ENCODE measurements around the gene PRKAR1B.

PRKAR1B gene

DNA sequence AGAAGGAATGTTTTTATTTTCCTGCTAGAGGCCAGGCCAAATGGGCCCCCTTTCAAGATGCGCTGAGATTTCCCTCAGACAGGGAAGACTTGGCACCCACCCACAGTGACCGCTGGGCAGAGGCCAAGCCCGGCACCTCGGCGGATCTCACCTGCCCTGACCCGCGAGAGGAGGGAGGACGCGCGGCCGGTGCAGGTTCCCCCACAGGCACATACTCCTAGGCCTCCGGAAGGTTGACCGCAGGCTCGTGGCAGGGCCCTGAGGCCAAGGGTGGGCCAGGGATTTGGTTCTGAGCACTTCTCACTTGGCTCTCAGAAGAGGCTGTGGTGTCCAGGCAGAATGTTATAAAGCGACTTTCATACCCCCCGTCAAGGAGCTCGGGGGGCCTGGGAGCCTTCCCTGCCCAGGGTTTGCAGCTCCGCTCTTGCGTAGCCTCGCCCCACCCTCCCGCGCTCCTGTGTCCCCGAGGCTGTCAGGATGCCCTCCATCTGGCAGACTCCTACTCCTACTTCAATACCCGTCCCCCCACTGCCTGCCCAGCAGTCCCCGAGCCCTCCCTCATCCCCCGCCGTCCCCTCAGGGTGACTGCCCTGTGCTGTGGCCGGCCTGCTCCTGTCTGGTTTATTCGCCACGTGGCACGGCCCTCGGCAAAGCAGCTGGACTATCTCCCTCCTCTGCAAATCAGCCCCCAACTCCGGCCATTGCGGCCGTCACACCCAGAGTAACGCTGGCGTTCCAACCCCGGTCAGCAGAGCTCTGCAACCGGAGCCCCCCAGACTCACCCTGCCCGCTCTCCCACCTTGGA, 156.9 kb downstream of the PRKAR1B start:
- no peak for TF ChIP-seq POLR2A (IDR thresholded peaks at IDR 0.05; ENCODE audit: low read depth, low read length)
- no peak for DNase-seq (ENCODE audit: insufficient read length, low spot score)
- FAIRE-seq, result no peak

DNA sequence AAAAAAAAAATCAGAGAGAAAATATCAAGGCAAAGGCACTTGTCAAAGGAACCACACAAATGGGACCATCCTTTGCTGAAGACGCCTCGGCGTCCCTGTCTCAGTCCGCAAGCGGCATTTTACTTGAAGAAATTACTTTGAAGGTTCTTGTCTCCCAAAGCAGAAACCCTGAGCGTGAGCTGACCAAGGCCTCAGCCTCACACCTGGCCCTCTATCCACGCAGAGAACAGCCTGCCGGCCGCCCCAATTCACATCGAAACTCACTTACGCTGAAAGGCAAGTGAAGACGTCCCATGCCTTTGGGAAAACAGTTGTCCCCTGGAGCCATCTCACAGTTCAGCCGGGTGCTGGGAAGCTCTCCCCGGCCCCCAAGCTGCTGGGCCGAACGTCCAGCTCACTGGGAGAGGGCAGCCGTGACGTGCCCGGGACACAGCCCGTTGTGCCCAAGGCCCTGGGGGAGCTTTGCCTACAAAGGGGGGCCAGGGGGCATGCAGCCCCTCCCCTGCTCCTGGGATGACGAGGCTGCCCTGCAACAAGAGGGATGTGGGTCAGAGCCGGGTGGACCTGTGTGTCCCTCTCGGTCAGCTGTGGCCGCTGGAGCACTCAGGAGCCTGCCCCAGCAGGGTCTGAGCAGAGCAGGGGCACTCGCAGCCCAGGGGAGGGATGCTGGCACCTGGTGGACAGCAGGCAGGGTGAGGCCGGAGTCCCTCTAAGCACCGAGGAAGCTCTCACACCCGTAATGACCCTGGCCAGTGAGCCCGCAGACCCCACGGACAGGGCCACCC, 157.8 kb downstream of the PRKAR1B start:
- FAIRE-seq (no peak), DNase-seq (ENCODE audit: insufficient read length, low spot score) (no peak)
- no peak for TF ChIP-seq POLR2A (IDR thresholded peaks at IDR 0.05; ENCODE audit: low read depth, low read length)

DNA sequence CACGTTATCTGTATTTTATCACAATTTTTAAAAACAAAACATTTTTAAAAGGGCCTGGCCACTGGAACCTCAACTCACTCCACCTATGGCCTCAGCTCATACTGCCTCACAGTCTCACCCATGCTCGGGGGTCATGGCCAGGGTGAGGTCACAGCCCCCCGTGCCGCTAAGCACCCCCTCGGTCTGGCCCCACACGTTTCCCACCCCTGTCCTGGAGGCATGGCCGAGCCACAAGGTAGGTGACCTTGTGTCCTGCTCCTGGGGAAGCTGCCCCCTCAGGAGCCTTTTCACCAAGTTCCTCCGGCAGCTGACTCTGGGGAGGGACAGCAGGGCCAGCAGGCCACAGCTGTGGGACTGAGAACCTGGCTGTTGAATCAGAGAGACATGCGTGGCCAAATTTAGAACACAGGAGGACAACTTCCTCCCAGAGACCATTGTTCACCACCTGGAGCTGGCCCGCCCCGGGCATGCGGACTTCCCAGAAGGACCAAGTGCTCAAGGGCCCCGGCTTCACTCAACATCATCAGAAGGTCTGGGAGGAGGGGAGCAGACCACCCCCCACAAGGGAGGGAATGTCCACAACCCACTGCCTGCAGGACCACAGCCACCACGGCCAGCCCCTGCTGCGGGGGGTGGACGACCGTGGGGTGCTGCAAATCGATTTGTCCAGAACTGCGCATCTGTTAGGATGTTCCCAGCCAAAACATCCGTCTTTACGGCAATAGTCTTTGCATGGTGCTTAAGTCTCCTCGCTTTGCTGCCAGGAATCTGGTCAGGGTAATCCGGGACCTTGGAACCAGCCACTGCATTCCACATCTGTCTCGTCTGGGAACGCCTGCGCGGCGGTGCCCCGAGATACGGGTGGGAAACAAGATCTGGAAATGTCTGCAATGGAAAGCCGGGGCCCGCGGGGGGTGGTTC, 158.8 kb downstream of the PRKAR1B start:
- FAIRE-seq (no peak), DNase-seq (ENCODE audit: insufficient read length, low spot score) (no peak)
- TF ChIP-seq POLR2A (IDR thresholded peaks at IDR 0.05; ENCODE audit: low read depth, low read length), result no peak

DNA sequence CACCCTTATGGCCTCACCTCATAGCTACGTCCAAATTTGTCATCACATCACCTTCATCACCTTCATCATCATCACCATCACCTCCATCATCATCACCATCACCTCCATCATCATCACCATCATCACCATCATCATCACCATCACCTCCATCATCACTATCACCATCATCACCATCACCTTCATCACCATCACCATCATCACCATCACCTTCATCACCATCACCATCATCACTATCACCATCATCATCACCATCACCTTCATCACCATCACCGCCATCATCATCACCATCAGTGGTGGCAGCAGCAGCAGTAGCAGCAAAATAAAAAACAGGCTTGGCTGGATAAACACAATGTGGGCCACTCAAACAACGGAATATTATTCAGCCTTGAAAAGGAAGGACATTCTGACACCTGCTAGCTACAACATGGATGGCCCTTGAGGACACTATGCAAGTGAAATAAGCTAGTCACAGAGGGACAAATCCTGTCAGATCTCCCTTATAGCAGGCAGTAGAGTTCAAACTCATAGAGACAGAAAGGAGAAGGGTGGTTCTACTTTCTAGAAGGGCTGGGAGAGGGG, 159.7 kb downstream of the PRKAR1B start:
- TF ChIP-seq POLR2A (IDR thresholded peaks at IDR 0.05; ENCODE audit: low read depth, low read length), result no peak
- FAIRE-seq, result no peak
- no peak for DNase-seq (ENCODE audit: insufficient read length, low spot score)

DNA sequence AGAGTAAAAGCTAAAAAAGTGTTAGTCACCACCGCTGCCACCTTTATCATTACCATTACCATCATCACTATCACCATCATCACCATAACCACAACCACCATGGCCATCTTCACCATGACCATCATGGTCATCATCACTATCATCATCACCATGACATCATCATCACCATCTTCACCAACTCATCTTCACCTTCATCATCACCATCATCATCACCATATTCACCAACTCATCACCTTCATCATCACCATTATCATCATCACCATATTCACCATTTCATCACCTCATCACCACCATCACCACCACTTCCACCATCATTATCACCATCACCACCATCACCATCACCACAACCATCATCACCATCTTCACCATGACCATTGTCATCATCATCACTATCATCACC, 161.0 kb downstream of the PRKAR1B start:
- FAIRE-seq, result no peak
- no peak for TF ChIP-seq POLR2A (IDR thresholded peaks at IDR 0.05; ENCODE audit: low read depth, low read length)
- DNase-seq (ENCODE audit: insufficient read length, low spot score), result no peak

DNA sequence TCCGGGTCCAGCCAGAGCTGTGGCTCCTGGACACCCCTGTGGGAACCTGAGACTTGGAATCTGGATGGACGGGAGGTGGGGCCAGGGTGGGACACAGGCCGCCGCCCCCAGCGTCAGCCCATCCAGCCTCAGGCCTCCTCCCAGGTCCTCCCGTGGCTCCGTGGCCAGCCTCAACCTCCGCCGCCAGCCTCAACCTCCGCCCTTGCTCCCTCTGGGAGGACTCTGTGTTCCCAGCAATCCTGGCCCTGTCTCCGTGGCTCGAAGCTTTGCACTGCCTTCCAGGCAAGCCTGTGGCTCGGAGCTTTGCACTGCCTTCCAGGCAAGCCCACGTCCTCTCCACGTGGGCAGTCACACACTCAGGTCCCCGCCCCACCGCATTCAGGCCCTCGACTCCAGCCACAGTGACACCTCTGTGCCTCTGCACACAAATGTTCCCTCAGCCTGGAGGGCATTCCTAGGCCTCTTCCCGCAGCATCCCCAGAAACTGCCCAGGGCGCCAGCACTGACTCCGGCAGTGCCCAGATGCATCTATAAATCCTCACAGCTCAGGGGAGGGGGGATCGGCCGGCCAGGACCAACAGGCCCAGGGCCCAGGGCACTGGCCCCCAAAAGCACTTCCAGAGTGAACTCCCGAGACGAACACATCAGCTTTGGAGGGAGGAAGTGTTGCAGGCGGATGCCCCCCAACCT, 162.8 kb downstream of the PRKAR1B start:
- TF ChIP-seq POLR2A (IDR thresholded peaks at IDR 0.05; ENCODE audit: low read depth, low read length), result no peak
- DNase-seq (ENCODE audit: insufficient read length, low spot score) (no peak), FAIRE-seq (no peak)

DNA sequence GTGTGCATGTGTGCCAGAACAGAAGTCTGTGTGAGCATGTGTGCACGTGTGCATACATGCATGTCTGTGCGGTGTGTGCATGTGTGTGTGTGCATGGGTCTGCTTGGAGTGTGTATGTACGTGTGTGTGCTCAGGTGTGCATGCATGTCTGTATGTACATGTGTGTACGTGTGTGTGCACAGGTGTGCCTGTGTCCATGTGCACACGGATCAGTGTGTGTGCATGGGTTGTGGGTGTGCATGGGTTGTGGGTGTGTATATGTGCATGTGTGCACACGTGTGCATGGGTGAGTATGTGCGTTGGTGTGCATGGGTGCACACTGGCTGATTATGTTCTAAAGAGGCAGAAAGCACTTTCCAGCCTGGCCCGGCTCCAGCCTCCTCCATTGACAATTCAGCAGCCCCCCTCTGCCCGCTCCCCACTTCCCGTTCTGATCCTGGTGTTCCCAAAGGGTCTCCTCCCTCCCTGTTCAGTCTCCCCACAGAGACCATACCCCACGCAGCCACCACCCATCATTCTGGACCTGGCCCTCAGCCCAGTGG, 163.4 kb downstream of the PRKAR1B start:
- FAIRE-seq (no peak), DNase-seq (ENCODE audit: insufficient read length, low spot score) (no peak)
- no peak for TF ChIP-seq POLR2A (IDR thresholded peaks at IDR 0.05; ENCODE audit: low read depth, low read length)

DNA sequence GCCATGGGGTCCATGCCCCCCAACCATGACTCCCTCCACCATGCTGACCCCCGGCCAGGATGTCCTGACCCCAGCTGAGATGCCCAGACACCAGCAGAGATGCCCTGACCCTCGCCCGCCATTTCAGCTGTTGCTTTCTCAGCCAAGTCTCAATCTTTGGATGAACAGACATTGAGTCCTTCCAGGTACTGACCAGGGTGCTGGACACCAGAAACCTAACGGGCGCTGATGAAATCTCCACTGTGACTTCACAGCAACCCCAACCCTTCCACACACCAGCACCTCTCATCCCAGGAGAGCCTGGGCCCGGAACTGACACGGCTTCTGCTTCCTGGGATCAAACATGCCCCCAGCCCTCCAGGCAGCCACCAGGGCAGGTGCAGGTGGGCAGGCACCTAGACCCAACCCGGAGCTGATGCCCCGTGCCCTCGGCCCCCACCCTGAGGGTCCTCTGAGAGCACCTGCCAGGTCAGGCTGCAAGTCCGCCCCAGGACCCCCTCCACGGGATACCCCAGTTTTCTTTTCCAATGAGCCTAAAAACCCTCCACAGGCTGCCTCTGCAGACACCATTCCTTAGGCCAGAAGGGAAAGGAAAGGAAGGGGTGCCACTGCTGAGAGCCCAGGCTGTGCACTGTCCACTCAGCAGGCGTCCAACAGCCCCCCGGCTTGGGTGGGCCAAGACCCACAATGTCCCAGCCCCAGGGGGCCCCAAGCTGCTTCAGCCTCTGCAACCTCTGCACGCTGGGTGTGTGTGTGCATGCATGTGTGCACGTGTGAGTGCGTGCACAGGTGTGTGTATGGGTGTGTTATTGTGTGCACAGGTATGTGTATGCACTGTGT, 164.1 kb downstream of the PRKAR1B start:
- no peak for FAIRE-seq
- no peak for DNase-seq (ENCODE audit: insufficient read length, low spot score)
- TF ChIP-seq POLR2A (IDR thresholded peaks at IDR 0.05; ENCODE audit: low read depth, low read length), result no peak

DNA sequence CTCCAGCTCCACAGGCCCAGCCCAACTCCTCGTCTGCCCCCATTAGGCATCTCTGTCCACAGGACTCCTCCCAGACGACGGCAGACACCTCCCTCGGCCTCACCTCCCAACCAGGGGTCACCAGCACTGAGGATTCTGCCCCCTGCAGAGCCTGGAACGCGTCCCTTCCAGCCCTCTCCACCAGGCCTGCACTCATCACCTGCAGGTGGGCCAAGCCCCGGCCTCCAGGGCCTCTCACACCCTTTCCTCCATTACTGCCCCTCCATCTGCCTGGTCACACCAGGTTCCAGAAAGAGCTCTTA, 164.8 kb downstream of the PRKAR1B start:
- FAIRE-seq (no peak), DNase-seq (ENCODE audit: insufficient read length, low spot score) (no peak)
- no peak for TF ChIP-seq POLR2A (IDR thresholded peaks at IDR 0.05; ENCODE audit: low read depth, low read length)

DNA sequence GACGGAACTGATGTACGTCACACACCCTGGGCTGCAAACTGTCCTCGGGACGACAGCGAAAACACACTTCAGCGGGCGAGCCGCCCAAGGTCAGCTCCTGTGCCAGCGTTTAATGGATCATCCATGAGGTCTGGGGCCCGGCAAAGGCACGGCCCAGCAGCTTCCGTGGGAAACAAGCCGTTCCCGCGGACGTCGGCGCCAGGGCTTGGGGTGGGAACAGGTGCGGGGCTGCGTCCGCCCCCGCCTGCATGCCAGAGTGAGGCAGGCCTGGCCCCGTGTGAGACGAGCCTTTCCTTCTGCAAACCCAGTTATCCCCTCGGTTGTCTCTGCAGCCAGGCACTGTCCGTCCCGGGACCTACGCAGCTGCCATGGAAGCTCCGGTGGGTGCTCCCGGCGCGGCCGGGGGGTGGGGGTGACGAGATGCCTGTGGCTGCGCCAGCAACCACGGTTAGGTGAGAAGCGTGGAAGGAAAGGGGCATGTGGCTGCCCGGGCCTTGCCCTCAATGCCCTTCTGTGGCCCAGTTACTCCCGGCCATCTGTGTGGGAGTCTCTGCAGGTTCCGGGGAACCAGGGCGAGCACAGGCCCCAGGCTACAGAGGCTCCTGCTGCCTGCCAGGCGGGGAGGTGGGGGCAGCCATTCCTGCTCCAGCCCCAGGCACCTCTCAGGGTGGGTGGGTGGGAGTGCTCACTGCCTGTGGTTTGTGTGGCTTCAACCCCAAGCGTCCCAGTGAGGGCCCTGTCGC, 165.3 kb downstream of the PRKAR1B start:
- FAIRE-seq (no peak), DNase-seq (ENCODE audit: insufficient read length, low spot score) (no peak)
- TF ChIP-seq POLR2A (IDR thresholded peaks at IDR 0.05; ENCODE audit: low read depth, low read length), result no peak

DNA sequence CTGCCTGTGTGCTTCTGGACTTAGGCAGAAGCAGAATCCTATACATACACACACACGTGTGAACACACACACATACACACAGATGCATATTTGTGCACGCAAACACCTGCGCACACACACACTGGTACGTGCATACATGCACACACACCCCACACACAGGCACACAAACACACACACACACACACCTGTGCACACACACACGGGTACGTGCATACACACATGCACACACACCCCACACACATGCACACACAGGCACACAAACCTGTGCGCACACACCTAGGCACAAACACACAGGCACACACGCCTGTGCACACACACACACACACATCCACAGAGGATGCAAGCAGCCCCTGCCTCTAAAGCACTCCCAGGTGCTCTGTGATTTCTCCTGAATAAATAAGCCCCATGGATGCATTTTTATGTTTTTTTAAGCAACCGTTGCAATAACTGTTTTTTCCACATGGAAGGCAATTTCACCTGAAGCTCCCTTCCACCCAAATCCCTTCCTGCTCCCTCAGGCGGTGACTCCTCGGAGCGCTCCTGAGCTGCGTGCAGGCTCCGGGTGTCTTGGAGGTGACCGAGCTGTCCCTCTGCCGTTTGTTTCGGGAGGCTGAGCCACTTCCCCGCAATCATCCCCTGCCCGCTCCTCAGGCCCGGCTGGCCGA, 166.0 kb downstream of the PRKAR1B start:
- DNase-seq (ENCODE audit: insufficient read length, low spot score) (no peak), FAIRE-seq (no peak)
- no peak for TF ChIP-seq POLR2A (IDR thresholded peaks at IDR 0.05; ENCODE audit: low read depth, low read length)

Measured in H54 (cell line).